HS-5 (cell line): ENCODE results near the gene HMG20A.

Experiments used
- DNase-seq: peaks from one replicate; pipeline ENCODE4 v3.0.0-alpha.2; 2012; ENCODE audit warnings: low read depth

The HMG20A gene

GRCh38 chr15:77519540-77519939, 98.9 kb downstream of the HMG20A start:
- no peak for DNase-seq

GRCh38 chr15:77521206-77521605, 100.5 kb downstream of the HMG20A start:
- no peak for DNase-seq

GRCh38 chr15:77525400-77525811, 104.7 kb downstream of the HMG20A start:
- no peak for DNase-seq

- no peak for DNase-seq
These were observed 105.4 kb downstream of the HMG20A start for GRCh38 chr15:77525907-77526594.

DNA sequence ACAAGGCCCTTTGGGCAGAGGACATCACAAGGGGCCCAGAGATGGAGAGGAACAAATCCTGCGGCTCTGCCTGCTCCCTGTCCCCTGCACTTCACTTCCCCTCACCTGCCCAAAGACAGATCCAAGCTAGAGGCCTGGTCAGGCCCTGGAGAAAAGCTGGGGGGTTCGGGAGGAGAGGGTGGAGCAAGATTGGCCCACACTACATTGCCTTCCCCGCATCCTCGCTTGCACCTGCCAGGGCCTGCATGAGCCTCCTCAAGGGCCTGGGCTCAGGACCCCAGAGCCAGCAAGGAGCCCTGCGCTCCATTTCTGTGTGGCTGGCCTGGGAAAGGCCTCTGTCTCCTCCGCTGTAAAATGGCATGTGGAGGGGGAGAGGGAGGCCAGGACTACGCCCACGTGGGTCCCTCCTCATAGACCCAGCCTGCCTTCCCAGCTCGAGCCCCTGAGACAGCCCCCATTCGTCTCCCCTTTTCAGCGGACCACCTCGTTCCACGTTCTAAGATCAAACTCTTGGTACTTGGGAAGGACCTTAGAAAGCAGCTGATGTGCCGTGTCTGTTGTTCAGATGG, 106.0 kb downstream of the HMG20A start:
- no peak for DNase-seq

DNA sequence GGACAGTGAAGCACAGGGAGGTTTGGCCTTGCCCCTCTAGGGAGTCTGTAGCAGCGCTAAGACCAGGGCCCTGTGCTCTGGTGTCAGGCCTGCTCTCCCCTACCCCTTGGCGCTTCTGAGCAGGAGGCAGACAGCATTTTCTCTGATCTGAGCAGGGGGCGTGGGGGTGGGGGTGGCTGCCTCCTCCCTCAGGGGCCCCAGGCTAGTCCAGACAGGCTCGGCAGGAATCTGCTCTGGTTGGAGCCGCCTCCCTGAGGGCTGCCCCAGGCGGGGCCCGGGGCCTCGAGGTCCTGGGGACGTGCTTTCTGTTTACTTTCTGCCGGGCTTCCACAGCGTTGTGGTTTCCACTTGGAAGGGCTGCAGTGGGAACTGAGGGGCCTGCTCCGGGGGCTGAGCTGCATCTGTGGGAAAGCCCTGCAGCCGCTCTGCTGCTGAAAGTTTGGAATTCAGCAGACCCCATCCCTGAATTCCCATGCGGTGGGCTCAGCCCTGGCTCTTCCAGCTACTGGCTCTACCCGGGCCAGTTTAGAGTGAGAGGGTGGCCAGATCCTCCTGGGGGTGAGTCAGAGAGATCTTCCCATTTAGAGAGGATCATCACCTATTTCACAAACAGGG, 106.6 kb downstream of the HMG20A start:
- no peak for DNase-seq

GRCh38 chr15:77527831-77528231, 107.1 kb downstream of the HMG20A start:
- DNase-seq, result no peak

- DNase-seq, result no peak
These were observed 107.7 kb downstream of the HMG20A start for GRCh38 chr15:77528290-77528967.

DNA sequence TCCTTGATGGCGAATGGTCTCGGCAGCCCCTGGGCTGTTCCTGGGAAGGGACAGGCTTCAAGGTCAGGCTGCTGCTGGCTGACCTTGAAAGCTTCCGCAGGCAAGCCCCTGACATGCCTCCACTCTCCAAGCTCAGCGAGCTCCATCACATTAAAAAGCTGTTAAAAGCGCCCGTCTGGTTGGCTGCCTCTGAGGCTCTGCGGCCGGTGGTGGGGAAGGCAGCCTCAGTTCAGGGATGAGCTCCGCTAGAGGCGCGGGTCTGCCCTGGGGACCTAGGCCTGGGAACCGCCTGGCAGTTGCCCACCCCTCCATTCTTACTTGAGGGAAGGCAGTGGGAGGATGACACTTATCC, 108.3 kb downstream of the HMG20A start:
- no peak for DNase-seq

DNA sequence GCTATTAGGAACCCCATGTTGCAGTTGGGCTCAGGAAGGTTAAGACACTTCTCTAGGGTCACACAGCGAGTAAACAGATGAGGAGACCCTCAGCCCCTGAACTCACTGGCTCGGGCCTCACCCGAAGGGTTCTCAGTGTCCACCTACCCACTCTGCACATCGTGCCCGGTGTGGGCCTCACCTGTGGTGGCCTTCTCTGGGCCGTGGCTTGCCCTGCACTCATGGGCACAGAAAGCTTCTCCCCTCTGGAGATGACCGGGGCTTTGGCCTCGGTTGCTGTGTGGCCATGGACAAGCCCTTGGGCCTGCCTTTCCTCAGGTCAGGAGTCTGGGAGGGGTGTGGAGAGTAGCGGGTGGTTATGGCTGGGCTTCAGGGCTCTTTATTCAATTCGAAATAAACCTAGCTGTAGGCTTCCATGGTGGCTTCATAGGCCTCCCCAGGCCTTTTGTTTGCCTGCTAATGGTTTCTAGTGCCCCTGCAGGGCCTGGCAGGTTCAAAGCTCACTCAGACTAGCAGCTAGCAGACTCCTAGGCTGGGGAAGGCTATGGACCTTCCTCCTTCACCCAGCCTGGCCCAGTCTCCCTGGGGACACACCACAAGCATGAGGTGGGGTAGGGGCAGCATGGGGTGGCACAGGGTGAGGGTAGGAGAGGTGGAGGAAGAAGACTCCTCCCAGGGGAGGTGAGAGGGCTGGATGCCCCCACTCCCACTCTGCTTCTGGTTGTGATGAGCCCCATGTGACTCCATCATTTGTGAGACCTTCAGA, 108.9 kb downstream of the HMG20A start:
- no peak for DNase-seq

DNA sequence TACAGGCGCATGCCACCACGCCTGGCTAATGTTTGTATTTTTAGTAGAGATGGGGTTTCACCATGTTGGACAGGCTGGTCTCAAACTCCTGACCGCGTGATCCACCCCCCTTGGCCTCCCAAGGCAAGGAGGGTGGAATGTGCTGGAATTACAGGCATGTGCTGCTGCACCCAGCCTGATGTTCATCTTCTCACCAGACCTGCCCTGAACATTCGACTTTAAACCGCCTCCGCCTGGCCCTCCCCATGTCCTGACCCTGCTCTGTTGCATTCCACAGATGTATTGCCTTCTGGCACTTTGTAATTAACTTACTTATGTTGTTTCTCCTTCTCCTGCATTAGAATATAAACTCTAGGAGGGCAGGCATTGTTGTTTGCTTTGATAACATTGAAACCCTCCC, 109.9 kb downstream of the HMG20A start:
- DNase-seq, result no peak

DNA sequence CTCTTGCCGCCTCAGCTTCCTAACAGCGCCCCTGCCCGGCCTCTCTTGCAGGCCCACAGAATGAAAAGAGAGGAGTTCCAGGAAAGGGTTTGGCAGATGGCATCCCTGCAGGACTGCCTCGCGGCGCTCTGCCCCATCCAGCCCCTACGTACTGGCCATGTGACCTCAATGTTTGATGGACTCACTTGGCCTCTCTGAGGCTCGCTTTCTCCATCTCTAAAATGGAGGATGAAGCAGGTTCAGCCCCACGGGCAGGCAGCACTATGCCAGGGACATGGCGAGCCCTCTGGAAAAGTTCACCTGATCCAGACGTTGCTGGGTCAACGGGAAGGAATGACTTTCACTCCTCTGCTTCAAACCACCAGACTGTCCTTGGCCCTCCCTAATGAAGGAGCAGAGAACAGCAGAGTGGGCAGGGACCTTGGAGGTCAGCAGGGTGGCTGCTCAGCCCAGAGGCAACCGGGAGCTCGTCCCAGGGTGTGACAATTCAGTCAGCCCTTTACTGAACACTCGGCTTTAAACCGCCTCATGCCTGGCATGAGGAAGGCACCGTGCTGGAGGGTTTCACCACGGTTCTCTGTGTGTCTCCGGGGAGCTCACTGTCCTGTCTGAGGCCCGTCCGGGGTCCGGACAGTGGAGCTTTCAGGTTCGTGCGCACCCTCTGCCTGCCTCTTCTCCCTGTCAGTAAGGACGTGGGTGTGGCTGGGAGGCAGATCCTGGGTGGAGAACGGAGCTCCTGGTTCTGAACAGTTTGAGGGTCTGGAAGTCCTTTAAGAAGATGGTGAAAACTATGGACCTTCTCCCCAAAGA, 110.7 kb downstream of the HMG20A start:
- DNase-seq, result no peak

GRCh38 chr15:77532067-77532710, 111.5 kb downstream of the HMG20A start:
- no peak for DNase-seq

GRCh38 chr15:77532846-77533245, 112.2 kb downstream of the HMG20A start:
- DNase-seq, result no peak

GRCh38 chr15:77533578-77534430, 113.1 kb downstream of the HMG20A start:
- no peak for DNase-seq
